Fibroblast of pulmonary artery (primary cell): ENCODE measurements around the gene FNIP2.
"Not testable (repeated sequence)": the region's sequence is repeated elsewhere in the genome, so short reads cannot be mapped to it uniquely, and the experiment has no call there.

Source experiments
- DNase-seq: peaks from one replicate; pipeline ENCODE4 v3.0.0-alpha.2; 2010; ENCODE audit warnings: low read depth
- H3K4me3 ChIP-seq: replicated peaks from 2 replicates; pipeline ENCODE4 v1.5.1; 2011; ENCODE audit warnings: low read depth, mild to moderate bottlenecking, control low read depth, low read length, moderate library complexity
- TF ChIP-seq, protein P1 (sequence below): IDR thresholded peaks from 2 replicates; pipeline ENCODE4 v1.5.1; 2011; ENCODE audit warnings: mild to moderate bottlenecking, control low read depth, low read length, inconsistent platforms; ENCODE audit errors: missing control alignments

FNIP2 gene

DNA sequence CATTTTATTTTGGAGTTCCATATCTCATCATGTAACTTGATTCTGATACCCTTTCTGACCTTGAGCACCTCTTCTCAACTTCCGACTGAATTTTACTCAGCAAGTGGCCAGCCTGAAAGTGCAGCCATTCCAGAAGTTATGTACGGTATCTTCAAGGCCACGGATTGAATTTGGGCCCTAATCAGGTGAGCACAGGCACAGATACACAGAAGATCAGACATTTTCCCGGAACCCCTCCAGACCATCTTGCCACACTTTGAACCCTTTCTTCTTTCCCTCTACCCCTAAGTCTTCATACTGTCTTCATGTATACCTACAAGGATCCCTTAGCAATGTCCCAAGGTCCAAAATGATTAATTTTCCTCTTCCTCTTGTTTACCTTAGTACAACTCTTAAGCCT lies 108.2 kb downstream of the FNIP2 start:
- TF ChIP-seq, protein P1, sequence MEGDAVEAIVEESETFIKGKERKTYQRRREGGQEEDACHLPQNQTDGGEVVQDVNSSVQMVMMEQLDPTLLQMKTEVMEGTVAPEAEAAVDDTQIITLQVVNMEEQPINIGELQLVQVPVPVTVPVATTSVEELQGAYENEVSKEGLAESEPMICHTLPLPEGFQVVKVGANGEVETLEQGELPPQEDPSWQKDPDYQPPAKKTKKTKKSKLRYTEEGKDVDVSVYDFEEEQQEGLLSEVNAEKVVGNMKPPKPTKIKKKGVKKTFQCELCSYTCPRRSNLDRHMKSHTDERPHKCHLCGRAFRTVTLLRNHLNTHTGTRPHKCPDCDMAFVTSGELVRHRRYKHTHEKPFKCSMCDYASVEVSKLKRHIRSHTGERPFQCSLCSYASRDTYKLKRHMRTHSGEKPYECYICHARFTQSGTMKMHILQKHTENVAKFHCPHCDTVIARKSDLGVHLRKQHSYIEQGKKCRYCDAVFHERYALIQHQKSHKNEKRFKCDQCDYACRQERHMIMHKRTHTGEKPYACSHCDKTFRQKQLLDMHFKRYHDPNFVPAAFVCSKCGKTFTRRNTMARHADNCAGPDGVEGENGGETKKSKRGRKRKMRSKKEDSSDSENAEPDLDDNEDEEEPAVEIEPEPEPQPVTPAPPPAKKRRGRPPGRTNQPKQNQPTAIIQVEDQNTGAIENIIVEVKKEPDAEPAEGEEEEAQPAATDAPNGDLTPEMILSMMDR: no peak
- no peak for DNase-seq
- H3K4me3 ChIP-seq: no peak overlapping the region

DNA sequence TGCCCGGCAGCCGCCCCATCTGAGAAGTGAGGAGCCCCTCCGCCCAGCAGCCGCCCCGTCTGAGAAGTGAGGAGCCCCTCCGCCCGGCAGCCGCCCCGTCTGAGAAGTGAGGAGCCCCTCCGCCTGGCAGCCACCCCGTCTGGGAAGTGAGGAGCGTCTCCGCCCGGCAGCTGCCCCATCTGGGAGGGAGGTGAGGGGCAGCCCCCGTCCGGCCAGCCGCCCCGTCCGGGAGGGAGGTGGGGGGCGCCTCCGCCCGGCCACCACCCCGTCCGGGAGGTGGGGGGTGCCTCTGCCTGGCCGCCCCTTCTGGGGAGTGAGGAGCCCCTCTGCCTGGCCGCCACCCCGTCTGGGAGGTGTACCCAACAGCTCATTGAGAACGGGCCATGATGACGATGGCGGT lies 113.3 kb downstream of the FNIP2 start:
- not testable (repeated sequence) for H3K4me3 ChIP-seq, DNase-seq

DNA sequence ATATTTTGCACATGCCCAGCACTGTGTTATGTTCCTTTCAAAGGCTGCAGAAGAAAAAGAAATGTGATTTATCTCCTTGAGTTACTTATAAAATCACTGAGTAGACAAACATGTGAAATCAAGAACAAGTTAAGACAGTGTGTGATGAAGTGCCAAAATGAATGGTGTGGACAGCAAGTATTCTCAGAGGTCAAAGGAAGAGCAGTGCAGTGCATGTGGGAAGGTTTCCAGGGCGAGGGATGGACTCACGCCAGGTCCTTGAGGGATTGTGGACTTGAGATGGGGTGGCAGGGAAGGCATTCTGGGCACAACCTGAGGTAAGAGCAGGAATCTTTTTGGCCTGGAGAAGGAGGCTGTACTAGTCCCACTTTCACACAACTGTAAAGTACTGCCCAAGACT lies 115.5 kb downstream of the FNIP2 start:
- TF ChIP-seq, protein P1: no peak
- H3K4me3 ChIP-seq: no peak overlapping the region
- peak; percentile 5 for DNase-seq

DNA sequence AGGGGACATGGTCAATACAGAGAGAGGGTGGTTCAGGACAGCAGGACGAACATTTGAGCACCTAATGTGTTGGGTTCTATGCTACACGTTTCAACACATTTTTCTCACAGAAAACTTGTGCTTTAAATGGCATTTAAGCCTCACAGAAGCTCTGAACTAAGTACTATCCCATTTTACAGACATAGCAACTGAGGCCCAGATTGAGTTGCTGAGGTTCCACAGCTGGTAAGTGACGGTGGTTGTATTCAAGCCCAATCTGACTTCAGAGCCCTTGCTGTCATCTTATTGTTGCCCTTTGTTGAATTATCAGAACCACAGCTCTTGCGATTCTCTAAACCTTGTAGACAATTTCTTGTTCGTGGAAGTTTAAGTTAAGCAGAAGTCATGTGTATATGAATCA lies 116.7 kb downstream of the FNIP2 start:
- DNase-seq: no peak
- no peak overlapping the region for H3K4me3 ChIP-seq
- TF ChIP-seq, protein P1: no peak

DNA sequence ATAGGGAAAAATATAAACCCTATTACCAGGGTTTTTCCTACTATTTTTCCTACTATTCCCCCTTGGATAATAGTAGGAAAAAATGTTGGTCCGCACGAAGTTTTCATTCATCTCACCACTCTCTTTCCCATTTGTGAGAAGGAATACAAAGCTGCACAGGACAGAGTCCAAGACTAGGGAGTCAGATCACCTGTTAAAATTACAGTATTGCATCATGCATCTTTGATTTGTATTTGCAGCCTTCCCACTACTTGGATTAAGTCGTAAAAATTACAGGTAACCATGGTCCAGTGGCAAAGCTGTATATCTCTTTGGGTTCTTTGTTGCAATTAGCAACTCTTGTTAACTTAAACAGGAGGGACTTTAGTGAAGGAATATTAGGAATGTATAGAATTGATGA lies 121.5 kb downstream of the FNIP2 start:
- TF ChIP-seq, protein P1: no peak

DNA sequence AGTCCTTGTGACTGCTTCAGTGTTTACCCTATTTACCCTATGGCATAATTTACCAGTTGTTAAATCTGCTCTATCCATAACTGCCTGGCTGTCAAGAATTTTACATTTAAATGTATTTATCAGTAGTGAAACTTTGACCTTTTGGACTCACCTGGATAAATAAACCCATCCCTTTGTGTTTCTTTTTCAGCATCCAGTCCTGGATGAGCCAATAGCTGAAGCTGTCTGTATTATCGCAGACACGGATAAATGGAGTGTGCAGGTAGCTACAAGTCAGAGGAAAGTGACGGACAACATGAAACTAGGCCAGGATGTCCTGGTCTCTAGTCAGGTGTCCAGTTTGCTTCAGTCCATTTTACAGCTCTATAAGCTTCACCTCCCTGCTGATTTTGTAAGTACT lies 122.4 kb downstream of the FNIP2 start:
- no peak for DNase-seq
- no peak overlapping the region for H3K4me3 ChIP-seq
- TF ChIP-seq, protein P1: no peak

More for the DNA sequence above, 121.5 kb downstream of the FNIP2 start:
- DNase-seq: no peak
- H3K4me3 ChIP-seq: no peak overlapping the region

DNA sequence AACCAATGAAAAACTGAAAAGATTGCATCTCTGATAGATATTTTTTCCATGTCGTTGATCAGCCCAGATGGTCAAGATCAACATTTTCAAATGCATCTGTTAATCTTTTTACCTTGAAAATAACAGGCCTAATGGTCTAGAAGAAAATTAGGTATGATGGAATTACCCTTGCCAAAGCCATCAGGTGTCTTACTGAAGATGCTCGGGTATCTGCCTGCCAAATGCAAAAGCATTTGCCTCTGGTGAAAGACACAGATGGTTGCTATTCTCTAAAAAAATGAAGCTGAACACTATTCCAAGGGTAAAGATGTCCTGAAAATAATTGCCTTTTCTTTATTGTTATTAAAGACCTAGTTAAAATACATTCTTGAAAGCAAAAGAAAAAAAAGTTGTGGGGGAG lies 126.0 kb downstream of the FNIP2 start:
- TF ChIP-seq, protein P1: no peak
- DNase-seq: no peak
- no peak overlapping the region for H3K4me3 ChIP-seq
